Right atrium auricular region (tissue), 2 donors: ENCODE measurements around the gene UBQLN3. TPM values are rescaled to one million over a fixed set of nuclear protein-coding genes. Genes with fewer than 3 reads are reported as not detected.

Experiments used
- DNase-seq: peaks from one replicate; pipeline ENCODE4 v3.0.0-alpha.2; 2019; ENCODE audit warnings: low spot score
- H3K27ac ChIP-seq, 2 donors: fragments of 200-600 bp; sonication (generic); 1 replicate in 1 of 2; 2 replicates in 1 of 2; pipeline ENCODE4 v1.5.1; 2016 to 2019
- H3K27me3 ChIP-seq, 2 donors: fragments of 200-600 bp; sonication (generic); one replicate each; pipeline versions ENCODE4 v1.5.1 to v1.6.0; 2017 to 2019
- H3K36me3 ChIP-seq: fragments of 200-600 bp; sonication (generic); one replicate; pipeline ENCODE4 v1.5.1; 2016
- H3K4me1 ChIP-seq, 2 donors: fragments of 200-600 bp; sonication (generic); one replicate each; pipeline versions ENCODE4 v1.5.1 to v1.6.0; 2017 to 2019
- H3K4me3 ChIP-seq, 2 donors: fragments of 200-600 bp; sonication (generic); 1 replicate in 1 of 2; 2 replicates in 1 of 2; pipeline ENCODE4 v1.5.1; 2017 to 2019; ENCODE audit warnings: mild to moderate bottlenecking in 1 of 2, moderate library complexity in 1 of 2
- H3K9me3 ChIP-seq, 2 donors: fragments of 200-600 bp; sonication (generic); one replicate each; pipeline ENCODE4 v1.5.1; 2019
- CTCF ChIP-seq, 2 donors: fragments of 200-600 bp; sonication (generic); IDR thresholded peaks; one replicate each; pipeline ENCODE4 v1.5.1; 2019; ENCODE audit warnings: antibody characterized with exemption in 2 of 2
- total RNA-seq, 2 donors: library from RNA; depleted of rRNA; stranded (reverse); fragments of >200 nt; gene quantifications; one replicate each; pipeline ENCODE4 v1.1.0, GENCODE V29; 2016

Gene UBQLN3
- total RNA-seq, 2 donors from 2014 or later, result not detected

GRCh38 chr11:5473921-5474320 is 35.8 kb downstream of the UBQLN3 start:
- H3K9me3 ChIP-seq, result no peaks in the 10 kb centered on the region
- no peak for TF ChIP-seq CTCF (IDR thresholded peaks at IDR 0.05)
- H3K4me3 ChIP-seq, result no peak overlapping the region
- no peaks in the 10 kb centered on the region for H3K4me1 ChIP-seq
- H3K27ac ChIP-seq, result no peak overlapping the region
- no peak for DNase-seq
- no peaks in the 10 kb centered on the region for H3K36me3 ChIP-seq
- no peaks in the 10 kb centered on the region for H3K27me3 ChIP-seq

- DNase-seq, result no peak
- no peak for TF ChIP-seq CTCF (IDR thresholded peaks at IDR 0.05)
- H3K4me1 ChIP-seq, result no peaks in the 10 kb centered on the region
- H3K27me3 ChIP-seq, result no peaks in the 10 kb centered on the region
- no peak overlapping the region for H3K27ac ChIP-seq
- no peaks in the 10 kb centered on the region for H3K36me3 ChIP-seq
- no peaks in the 10 kb centered on the region for H3K9me3 ChIP-seq
- no peak overlapping the region for H3K4me3 ChIP-seq
These were observed 42.2 kb downstream of the UBQLN3 start for GRCh38 chr11:5467527-5467926.

DNA sequence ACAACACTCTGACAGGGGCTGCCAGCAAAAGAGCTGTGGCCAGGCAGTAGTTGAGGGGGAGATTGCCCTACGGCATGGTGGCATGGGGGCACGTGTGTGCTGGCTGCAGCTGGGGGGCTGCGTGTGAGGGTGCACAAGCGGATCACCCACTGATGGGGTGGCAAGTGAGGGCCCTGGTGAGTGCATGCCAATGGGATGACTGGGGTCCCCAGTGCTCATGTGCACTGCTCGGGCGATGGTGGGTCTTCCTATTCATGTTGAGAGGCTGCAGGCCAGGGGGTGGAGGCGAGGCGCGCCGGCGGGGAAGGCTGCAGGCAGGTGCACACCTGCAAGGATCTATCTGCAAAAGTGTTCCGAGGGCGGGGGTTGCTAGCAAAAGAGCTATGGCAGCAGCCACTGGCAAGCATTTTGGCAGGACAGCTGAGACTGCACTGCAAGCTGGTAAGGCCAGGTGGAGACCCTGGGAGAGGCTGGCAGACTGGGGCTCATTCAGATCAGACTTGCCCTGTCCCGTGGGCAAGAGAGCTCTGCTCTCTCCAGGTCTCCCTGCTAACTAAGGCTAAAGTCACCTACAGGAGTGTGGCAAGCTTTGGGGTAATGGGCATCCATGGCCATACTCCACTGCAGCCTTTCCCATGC is 48.7 kb downstream of the UBQLN3 start:
- Histone ChIP-seq H3K27me3 (no peaks in the 10 kb centered on the region), H3K36me3 (no peaks in the 10 kb centered on the region), H3K4me3 (no peak overlapping the region), H3K4me1 (no peaks in the 10 kb centered on the region), H3K9me3 (no peaks in the 10 kb centered on the region), H3K27ac (no peak overlapping the region)
- no peak for DNase-seq
- no peak for TF ChIP-seq CTCF (IDR thresholded peaks at IDR 0.05)

Other genes with a start within 250 kb of the UBQLN3 start
- not detected for gene HBE1, start 240.0 kb downstream of the UBQLN3 start, total RNA-seq
- not detected for gene OR51B4, start 208.0 kb downstream of the UBQLN3 start, total RNA-seq
- gene OR51B2, start 185.7 kb downstream of the UBQLN3 start, total RNA-seq, result not detected
- not detected for gene OR51B5, start 166.4 kb downstream of the UBQLN3 start, total RNA-seq
- gene OR51B6, start 158.4 kb downstream of the UBQLN3 start, total RNA-seq, result not detected
- gene OR51M1, start 126.1 kb downstream of the UBQLN3 start, total RNA-seq, result not detected
- gene OR51Q1, start 87.8 kb downstream of the UBQLN3 start, total RNA-seq, result not detected
- gene OR51I1, start 68.4 kb downstream of the UBQLN3 start, total RNA-seq, result not detected
- gene OR51I2, start 60.6 kb downstream of the UBQLN3 start, total RNA-seq, result not detected
- gene OR52D1, start 21.3 kb downstream of the UBQLN3 start, total RNA-seq, result not detected
- gene UBQLNL, start 6.7 kb upstream of the UBQLN3 start, total RNA-seq, result under 1 TPM in 1 of 2 donors, not detected in 1; 0.30 TPM
- gene OR52H1, start 38.6 kb upstream of the UBQLN3 start, total RNA-seq, result not detected
- not detected for gene OR52B6, start 70.9 kb upstream of the UBQLN3 start, total RNA-seq
- gene TRIM6, start 86.7 kb upstream of the UBQLN3 start, total RNA-seq, result 1 to 10 TPM; 1.3 TPM
- gene TRIM34, start 115.0 kb upstream of the UBQLN3 start, total RNA-seq, result 1 to 10 TPM; 1.4 to 3.8 TPM
- 10 to 100 TPM in 1 of 2 donors, 1 to 10 TPM in 1; 7.9 to 10.0 TPM for gene TRIM5, start 175.1 kb upstream of the UBQLN3 start, total RNA-seq
- gene TRIM22, start 179.8 kb upstream of the UBQLN3 start, total RNA-seq, result 10 to 100 TPM in 1 of 2 donors, 1 to 10 TPM in 1; 7.6 to 12.8 TPM
- not detected for gene OR56B1, start 226.5 kb upstream of the UBQLN3 start, total RNA-seq
- gene OR52N4, start 244.3 kb upstream of the UBQLN3 start, total RNA-seq, result not detected